C1 segment of cervical spinal cord (tissue), 14 donors: ENCODE data around the gene RASSF4.
A peak's percentile ranks its signal among the peaks of the same experiment; 100 is the strongest.

Experiments used
- DNase-seq, 14 donors: peaks; one replicate each; lab custom pipeline; 2025; lab: John Stamatoyannopoulos, UW

Gene RASSF4

GRCh38 chr10:44988957-44989585 is 29.5 kb downstream of the RASSF4 start:
- no peak for DNase-seq

- DNase-seq: no peak
Measured at GRCh38 chr10:44989597-44990301, 30.1 kb downstream of the RASSF4 start.

- DNase-seq: no peak
Measured at GRCh38 chr10:44990302-44990655, 30.7 kb downstream of the RASSF4 start.

GRCh38 chr10:44990965-44991364 is 31.4 kb downstream of the RASSF4 start:
- no peak for DNase-seq

- DNase-seq: no peak
Measured at GRCh38 chr10:44991571-44991970, 32.0 kb downstream of the RASSF4 start.

- no peak for DNase-seq
Measured at GRCh38 chr10:44992070-44992731, 32.6 kb downstream of the RASSF4 start.

- no peak for DNase-seq
Measured at GRCh38 chr10:44992732-44993225, 33.2 kb downstream of the RASSF4 start.

- no peak for DNase-seq
Measured at GRCh38 chr10:44993226-44993921, 33.8 kb downstream of the RASSF4 start.

- DNase-seq: no peak
Measured at GRCh38 chr10:44993922-44994751, 34.5 kb downstream of the RASSF4 start.

- DNase-seq: no peak
Measured at GRCh38 chr10:44994752-44995530, 35.3 kb downstream of the RASSF4 start.

GRCh38 chr10:44995581-44995913 is 35.9 kb downstream of the RASSF4 start:
- no peak for DNase-seq

GRCh38 chr10:44995914-44996669 is 36.5 kb downstream of the RASSF4 start:
- DNase-seq: peak in 1 of 14 donors; percentile 63

- no peak for DNase-seq
Measured at GRCh38 chr10:44997105-44997748, 37.6 kb downstream of the RASSF4 start.

GRCh38 chr10:44998146-44998631 is 38.6 kb downstream of the RASSF4 start:
- DNase-seq: no peak

- no peak for DNase-seq
Measured at GRCh38 chr10:45000138-45000751, 40.6 kb downstream of the RASSF4 start.

GRCh38 chr10:45000752-45001380 is 41.3 kb downstream of the RASSF4 start, which contains the start of gene ZNF22:
ZNF22 (plus strand) TSS chr10:45000923; CDS start chr10:45003369, 2,446 bp downstream.
- peak in 10 of 14 donors; percentile 50 to 88 (median 66) for DNase-seq

GRCh38 chr10:45001381-45002148 is 42.0 kb downstream of the RASSF4 start:
- peak in 6 of 14 donors; percentile 56 to 75 (median 68) for DNase-seq
